ENCODE measurements around the gene ZDHHC3. TPM values are rescaled to one million over a fixed set of nuclear protein-coding genes. Genes with fewer than 3 reads are reported as not detected.

The ZDHHC3 gene
- polyA plus RNA-seq, 1 experiment = 198 TPM

DNA sequence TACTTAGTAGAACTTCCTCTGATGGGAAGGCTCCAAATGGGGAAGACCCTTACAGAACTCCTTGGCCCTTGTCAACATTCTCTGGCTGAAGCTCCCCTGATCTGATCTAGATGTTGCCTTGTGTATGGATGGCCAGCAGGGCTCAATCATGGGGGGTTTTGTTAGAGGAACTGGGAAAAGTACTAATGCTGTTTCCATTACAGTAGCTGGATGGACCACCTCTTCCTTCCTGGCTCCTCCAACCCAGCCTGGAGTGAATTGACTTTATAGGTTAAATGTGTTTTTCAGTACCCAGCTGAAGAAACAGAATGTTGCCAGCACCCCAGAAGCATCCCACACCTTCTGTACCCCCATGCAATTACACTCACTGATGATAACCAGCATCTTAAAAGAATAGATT lies 27.4 kb upstream of the ZDHHC3 start:
- Histone ChIP-seq H3K27me3 (ENCODE audit: control insufficient read depth, insufficient read depth, low read length) (no peaks in the 10 kb centered on the region), H3K4me3 (ENCODE audit: low read depth, low read length) (no peak overlapping the region), H3K36me3 (ENCODE audit: control insufficient read depth, insufficient read depth, low read length) (peaks cover 12% of the 10 kb centered on the region)
- DNase-seq (ENCODE audit: low read depth) = no peak
- ChIA-PET CTCF (interaction anchor here (1.1 kb wide), 1 partner anchor 33 kb away, joined by 3 read pairs; no protein-coding TSS in a partner anchor), POLR2A (no interaction called here)
- TF ChIP-seq, protein P1, sequence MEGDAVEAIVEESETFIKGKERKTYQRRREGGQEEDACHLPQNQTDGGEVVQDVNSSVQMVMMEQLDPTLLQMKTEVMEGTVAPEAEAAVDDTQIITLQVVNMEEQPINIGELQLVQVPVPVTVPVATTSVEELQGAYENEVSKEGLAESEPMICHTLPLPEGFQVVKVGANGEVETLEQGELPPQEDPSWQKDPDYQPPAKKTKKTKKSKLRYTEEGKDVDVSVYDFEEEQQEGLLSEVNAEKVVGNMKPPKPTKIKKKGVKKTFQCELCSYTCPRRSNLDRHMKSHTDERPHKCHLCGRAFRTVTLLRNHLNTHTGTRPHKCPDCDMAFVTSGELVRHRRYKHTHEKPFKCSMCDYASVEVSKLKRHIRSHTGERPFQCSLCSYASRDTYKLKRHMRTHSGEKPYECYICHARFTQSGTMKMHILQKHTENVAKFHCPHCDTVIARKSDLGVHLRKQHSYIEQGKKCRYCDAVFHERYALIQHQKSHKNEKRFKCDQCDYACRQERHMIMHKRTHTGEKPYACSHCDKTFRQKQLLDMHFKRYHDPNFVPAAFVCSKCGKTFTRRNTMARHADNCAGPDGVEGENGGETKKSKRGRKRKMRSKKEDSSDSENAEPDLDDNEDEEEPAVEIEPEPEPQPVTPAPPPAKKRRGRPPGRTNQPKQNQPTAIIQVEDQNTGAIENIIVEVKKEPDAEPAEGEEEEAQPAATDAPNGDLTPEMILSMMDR (IDR thresholded peaks at IDR 0.05; ENCODE audit: insufficient read depth, low read depth, low read length) = no peak

DNA sequence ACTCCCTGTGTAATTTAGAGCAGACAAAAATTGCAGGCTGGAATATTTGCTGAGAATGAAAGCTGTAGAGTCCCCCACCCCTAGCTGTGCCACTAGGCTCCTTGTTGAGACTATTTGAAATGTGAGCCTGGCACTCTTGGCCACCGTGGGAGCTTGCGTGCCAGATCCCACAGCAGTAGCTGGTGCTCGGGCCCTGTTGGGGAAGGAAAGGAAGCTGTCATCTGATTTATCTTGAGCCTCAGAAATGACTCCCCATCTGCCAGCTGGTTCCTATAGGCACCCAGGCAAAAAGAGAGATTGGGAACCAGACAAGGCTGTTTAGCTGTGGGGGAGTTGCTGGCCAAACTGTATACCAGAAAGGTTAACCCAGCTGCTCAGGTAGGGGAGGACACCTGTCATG lies 26.7 kb upstream of the ZDHHC3 start:
- ChIA-PET CTCF (interaction anchor here (1.1 kb wide), 1 partner anchor 33 kb away, joined by 3 read pairs; no protein-coding TSS in a partner anchor), POLR2A (no interaction called here)
- no peak overlapping the region for H3K4me3 ChIP-seq (ENCODE audit: low read depth, low read length)
- no peak for DNase-seq (ENCODE audit: low read depth)
- H3K36me3 ChIP-seq (ENCODE audit: control insufficient read depth, insufficient read depth, low read length) = peaks cover 13% of the 10 kb centered on the region
- TF ChIP-seq, protein P1 (IDR thresholded peaks at IDR 0.05; ENCODE audit: insufficient read depth, low read depth, low read length) = no peak
- H3K27me3 ChIP-seq (ENCODE audit: control insufficient read depth, insufficient read depth, low read length) = no peaks in the 10 kb centered on the region

DNA sequence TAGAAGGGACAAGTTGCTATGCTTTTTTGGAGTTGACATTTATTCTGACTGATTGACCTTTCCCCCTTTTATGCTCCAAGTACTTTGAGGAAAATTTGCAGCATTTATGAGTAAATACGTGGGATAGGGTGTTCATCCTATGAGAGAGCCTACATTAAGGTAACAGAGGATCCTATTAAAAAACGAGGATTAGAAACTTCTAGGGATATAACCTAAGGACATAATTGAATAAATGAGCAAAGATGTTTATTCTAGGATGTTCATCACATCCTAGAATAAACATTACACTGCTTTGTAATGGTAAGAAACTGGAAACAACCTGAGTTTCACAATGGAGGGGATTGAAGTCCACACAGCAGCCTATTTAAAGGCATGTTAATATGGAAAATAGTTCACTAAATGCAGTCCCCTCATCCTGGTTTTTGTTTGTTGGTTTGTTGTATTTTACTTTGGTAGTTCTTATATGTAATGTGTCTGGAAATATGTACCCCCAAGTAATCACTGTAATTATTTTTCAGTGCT lies 26.2 kb upstream of the ZDHHC3 start:
- CTCF ChIA-PET = interaction anchor here (1.0 to 1.7 kb wide), 3 partner anchors 14 to 34 kb away, joined by 3 to 5 read pairs (median 4); no protein-coding TSS in a partner anchor
- no peak overlapping the region for H3K4me3 ChIP-seq (ENCODE audit: low read depth, low read length)
- TF ChIP-seq, protein P1 (IDR thresholded peaks at IDR 0.05; ENCODE audit: insufficient read depth, low read depth, low read length) = no peak
- no peaks in the 10 kb centered on the region for H3K27me3 ChIP-seq (ENCODE audit: control insufficient read depth, insufficient read depth, low read length)
- peaks cover 13% of the 10 kb centered on the region for H3K36me3 ChIP-seq (ENCODE audit: control insufficient read depth, insufficient read depth, low read length)
- POLR2A ChIA-PET = no interaction called here
- DNase-seq (ENCODE audit: low read depth) = no peak

DNA sequence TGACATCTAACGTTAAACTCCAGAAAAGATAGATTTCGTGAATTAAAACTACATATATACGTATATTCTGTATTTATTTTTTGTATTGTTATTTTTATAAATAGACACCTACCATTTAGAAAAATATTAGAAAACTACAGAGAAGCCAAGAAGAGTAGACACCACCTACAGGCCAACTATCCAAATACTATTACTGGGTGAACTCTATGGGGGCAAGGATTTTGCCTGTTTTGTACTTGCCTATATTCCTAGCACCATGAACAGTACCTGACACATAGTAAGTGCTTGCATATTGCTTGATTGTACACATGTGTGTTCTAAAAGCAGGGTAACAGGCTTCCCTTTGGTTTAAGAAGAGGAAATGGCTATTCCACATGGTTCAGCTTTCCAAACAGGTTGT lies 25.8 kb upstream of the ZDHHC3 start:
- Histone ChIP-seq H3K36me3 (ENCODE audit: control insufficient read depth, insufficient read depth, low read length) (peaks cover 16% of the 10 kb centered on the region), H3K27me3 (ENCODE audit: control insufficient read depth, insufficient read depth, low read length) (no peaks in the 10 kb centered on the region), H3K4me3 (ENCODE audit: low read depth, low read length) (no peak overlapping the region)
- POLR2A ChIA-PET = no interaction called here
- CTCF ChIA-PET = interaction anchor here (0.8 to 1.7 kb wide), 3 partner anchors 9 to 15 kb away, joined by 3 to 5 read pairs (median 4); no protein-coding TSS in a partner anchor
- TF ChIP-seq, protein P1 (IDR thresholded peaks at IDR 0.05; ENCODE audit: insufficient read depth, low read depth, low read length) = no peak
- no peak for DNase-seq (ENCODE audit: low read depth)

DNA sequence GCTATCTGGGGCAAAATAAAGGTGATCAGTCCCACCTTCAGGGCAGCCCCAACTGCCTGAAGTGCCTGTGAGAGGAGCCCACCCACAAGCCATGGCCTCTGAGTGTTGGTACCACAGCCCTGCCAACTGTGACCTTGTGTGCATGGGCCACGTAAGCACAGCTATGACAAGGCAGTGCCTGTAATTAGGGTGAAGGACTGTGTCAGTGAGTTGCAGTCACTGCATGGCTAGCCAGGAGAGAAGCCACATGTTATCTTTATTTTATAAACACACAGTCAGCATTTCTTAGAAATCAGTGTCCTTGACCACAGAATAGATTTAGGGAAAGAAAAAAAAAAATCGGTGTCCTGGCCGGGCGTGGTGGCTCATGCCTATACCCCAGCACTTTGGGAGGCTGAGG lies 24.8 kb upstream of the ZDHHC3 start:
- TF ChIP-seq, protein P1 (IDR thresholded peaks at IDR 0.05; ENCODE audit: insufficient read depth, low read depth, low read length) = no peak
- ChIA-PET CTCF (interaction anchor here (0.8 to 1.7 kb wide), 3 partner anchors 8 to 14 kb away, joined by 3 to 5 read pairs (median 4); no protein-coding TSS in a partner anchor), POLR2A (interaction anchor here (0.6 kb wide), 1 partner anchor 479 kb away, joined by 5 read pairs; no protein-coding TSS in a partner anchor)
- peaks cover 16% of the 10 kb centered on the region for H3K36me3 ChIP-seq (ENCODE audit: control insufficient read depth, insufficient read depth, low read length)
- DNase-seq (ENCODE audit: low read depth) = no peak
- no peaks in the 10 kb centered on the region for H3K27me3 ChIP-seq (ENCODE audit: control insufficient read depth, insufficient read depth, low read length)
- no peak overlapping the region for H3K4me3 ChIP-seq (ENCODE audit: low read depth, low read length)
